SK-N-SH (cell line): ENCODE results near the gene SMIM1.

Source experiments
- CHD2 ChIP-seq: fragments of 150-350 bp; IDR thresholded peaks from 2 replicates; pipeline ENCODE4 v1.6.1; 2018; ENCODE audit warnings: low read length; ENCODE audit not compliant: partially characterized antibody
- CTCF ChIP-seq: fragments of 200-600 bp; sonication (generic); IDR thresholded peaks from 2 replicates; pipeline ENCODE4 v1.6.1; 2017; ENCODE audit warnings: antibody characterized with exemption, mild to moderate bottlenecking, moderate library complexity
- ELF1 ChIP-seq: IDR thresholded peaks from 2 replicates; pipeline ENCODE4 v1.4.0; 2012
- EP300 ChIP-seq, 2 experiments: IDR thresholded peaks; 2 replicates each; pipeline versions ENCODE4 v1.4.0 to v1.6.1; 2012; ENCODE audit warnings: borderline replicate concordance in 1 of 2, low read depth in 1 of 2, low read length in 1 of 2
- GABPA ChIP-seq: IDR thresholded peaks from 2 replicates; pipeline ENCODE4 v1.4.0; 2012; ENCODE audit warnings: low read depth, mild to moderate bottlenecking
- JUND ChIP-seq: IDR thresholded peaks from 2 replicates; pipeline ENCODE4 v1.4.0; 2012
- NFIC ChIP-seq: IDR thresholded peaks from 2 replicates; pipeline ENCODE4 v1.4.0; 2012; ENCODE audit warnings: borderline replicate concordance
- RAD21 ChIP-seq: IDR thresholded peaks from 2 replicates; pipeline ENCODE4 v1.6.1; 2012; ENCODE audit warnings: mild to moderate bottlenecking, low read length
- SIN3A ChIP-seq: IDR thresholded peaks from 2 replicates; pipeline ENCODE4 v1.6.1; 2012; ENCODE audit warnings: low read depth, mild to moderate bottlenecking, low read length, moderate library complexity, borderline replicate concordance
- TEAD4 ChIP-seq: IDR thresholded peaks from 2 replicates; pipeline ENCODE4 v1.4.0; 2012; ENCODE audit warnings: mild to moderate bottlenecking, borderline replicate concordance; ENCODE audit not compliant: insufficient read depth
- TF ChIP-seq, protein P1 (sequence below): IDR thresholded peaks from 2 replicates; pipeline ENCODE4 v1.4.0; 2012; ENCODE audit warnings: low read depth, borderline replicate concordance

DNA sequence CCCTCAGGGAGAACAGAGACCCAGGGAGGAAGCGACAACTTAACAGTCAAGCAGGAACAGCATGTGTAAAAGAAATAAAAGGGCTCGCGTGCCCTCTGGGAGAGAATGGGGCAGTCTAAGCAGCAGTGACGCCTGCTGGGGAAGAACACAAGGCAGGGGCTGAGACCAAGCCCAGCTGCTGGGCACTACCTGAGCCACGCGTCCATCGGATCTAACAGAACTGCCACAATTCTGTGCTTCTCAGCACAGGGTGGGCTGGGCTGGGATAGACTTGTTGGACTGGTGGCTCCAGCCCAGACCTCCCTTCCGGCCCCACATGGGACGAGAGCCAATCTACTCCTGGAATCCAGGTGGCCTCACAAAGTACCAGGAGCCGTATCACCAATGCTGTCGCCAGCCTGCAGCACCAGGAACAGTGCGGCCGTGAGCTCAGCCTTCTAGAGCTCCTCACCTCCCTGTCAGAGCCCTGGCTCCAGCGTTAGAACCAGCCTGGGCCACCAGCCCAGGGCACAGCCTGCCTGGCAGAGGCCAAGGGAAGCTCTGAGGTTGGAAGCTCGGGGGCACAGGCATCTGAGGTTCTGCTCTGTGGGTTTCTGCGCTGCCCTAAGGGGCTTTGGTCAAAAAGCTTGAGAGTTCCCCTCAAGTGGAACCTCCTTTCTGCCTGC is 16.3 kb downstream of the SMIM1 start:
- no peak for TF ChIP-seq CHD2
- no peak for TF ChIP-seq EP300 (IDR thresholded peaks at IDR 0.05; ENCODE audit: borderline replicate concordance in 1 of 2, low read depth in 1 of 2, low read length in 1 of 2)
- TF ChIP-seq ELF1, result no peak
- TF ChIP-seq, protein P1, sequence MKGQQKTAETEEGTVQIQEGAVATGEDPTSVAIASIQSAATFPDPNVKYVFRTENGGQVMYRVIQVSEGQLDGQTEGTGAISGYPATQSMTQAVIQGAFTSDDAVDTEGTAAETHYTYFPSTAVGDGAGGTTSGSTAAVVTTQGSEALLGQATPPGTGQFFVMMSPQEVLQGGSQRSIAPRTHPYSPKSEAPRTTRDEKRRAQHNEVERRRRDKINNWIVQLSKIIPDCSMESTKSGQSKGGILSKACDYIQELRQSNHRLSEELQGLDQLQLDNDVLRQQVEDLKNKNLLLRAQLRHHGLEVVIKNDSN, result no peak
- no peak for TF ChIP-seq GABPA
- TF ChIP-seq CTCF, result no peak
- no peak for TF ChIP-seq JUND
- TF ChIP-seq TEAD4, result no peak
- TF ChIP-seq NFIC, result no peak
- no peak for TF ChIP-seq SIN3A
- no peak for TF ChIP-seq RAD21
